GM12801 (cell line): ENCODE data around the gene OLFM2.

Experiments
- TF ChIP-seq, protein P1 (sequence below): IDR thresholded peaks from one replicate; pipeline ENCODE4 v1.5.1; 2011; ENCODE audit warnings: control low read depth; ENCODE audit not compliant: insufficient read length; ENCODE audit errors: extremely low read depth

Gene OLFM2

GRCh38 chr19:9923440-9923839 lies 12.9 kb downstream of the OLFM2 start:
- TF ChIP-seq, protein P1, sequence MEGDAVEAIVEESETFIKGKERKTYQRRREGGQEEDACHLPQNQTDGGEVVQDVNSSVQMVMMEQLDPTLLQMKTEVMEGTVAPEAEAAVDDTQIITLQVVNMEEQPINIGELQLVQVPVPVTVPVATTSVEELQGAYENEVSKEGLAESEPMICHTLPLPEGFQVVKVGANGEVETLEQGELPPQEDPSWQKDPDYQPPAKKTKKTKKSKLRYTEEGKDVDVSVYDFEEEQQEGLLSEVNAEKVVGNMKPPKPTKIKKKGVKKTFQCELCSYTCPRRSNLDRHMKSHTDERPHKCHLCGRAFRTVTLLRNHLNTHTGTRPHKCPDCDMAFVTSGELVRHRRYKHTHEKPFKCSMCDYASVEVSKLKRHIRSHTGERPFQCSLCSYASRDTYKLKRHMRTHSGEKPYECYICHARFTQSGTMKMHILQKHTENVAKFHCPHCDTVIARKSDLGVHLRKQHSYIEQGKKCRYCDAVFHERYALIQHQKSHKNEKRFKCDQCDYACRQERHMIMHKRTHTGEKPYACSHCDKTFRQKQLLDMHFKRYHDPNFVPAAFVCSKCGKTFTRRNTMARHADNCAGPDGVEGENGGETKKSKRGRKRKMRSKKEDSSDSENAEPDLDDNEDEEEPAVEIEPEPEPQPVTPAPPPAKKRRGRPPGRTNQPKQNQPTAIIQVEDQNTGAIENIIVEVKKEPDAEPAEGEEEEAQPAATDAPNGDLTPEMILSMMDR = no peak

DNA sequence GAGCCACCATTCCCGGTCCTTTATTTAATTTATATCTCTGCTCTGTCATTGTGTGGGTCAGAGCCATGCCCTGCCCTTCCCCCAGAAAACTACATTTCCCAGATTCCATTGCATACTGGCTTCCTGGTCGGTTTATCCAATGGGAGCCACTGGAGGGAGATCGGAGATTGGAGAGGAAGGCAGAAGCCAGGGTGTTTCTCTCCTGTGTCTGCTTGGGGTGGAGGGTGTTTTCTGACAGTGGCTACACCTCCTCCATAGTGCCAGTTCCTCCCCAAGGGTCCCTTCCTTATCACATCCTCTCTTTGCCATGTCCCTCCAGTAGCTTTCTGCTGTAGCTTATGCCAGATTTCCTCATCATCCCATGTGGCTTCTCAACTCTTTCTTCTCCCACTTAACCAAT lies 19.0 kb downstream of the OLFM2 start:
- TF ChIP-seq, protein P1 = no peak

GRCh38 chr19:9916719-9917118 lies 19.6 kb downstream of the OLFM2 start:
- TF ChIP-seq, protein P1 = no peak

DNA sequence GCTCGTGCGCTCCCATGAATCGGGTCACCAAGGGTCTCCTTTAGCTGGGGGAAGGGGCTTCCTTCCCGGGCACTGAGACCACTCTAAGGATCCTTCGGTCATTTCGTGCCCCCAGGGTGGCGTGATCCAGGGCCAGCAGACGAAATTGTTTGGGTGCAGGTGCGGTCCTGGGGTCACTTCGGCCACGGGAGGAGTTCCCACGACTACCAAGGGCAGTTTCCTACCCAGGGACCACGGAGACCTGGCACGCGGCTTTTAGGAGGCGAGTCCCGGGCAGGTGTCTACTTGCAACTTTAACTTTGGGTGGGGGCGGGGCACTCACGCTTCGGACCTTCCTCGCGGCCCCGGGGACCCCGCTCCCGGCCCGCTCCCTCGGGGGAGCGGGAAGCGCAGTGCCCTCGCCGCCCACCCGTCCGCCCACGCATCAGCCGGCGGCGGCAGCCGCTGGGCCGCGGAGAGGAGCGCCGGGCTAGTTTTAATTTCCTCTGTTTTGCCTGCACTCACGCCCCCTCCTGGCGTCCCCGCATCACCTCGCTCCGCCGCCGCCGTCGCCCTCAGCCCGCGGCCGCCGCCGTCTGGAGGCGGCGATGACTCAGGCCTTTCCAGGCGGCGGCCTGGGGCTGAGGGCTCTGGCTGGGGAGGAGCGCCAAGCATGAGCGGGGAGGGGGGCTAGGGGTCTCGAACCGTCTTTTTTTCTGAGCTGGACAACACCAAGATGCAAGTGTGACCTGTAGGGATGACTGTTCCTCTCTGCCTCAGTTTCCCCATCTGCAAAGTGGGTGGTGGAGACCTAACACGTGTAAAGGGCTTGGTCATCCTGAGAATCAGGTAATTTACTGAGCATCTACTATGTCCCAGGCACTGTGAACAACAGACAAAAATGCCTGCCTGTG lies 21.8 kb downstream of the OLFM2 start:
- TF ChIP-seq, protein P1 = no peak

DNA sequence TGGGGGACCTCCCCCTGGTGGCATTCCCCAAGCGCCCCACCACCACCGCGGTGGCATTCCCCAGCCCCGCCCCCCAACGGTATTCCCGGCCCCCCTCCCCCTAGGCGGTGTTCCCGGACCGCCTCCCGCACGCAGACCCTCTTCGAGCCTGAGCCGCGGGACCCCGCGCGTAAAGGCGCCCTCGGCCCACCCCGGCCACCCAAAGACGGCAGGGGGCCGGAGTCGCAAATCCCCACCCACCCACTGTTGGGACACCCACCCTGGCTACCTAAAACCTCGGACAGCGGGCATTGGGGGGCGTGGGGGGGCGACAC lies 22.4 kb downstream of the OLFM2 start:
- TF ChIP-seq, protein P1 = no peak

DNA sequence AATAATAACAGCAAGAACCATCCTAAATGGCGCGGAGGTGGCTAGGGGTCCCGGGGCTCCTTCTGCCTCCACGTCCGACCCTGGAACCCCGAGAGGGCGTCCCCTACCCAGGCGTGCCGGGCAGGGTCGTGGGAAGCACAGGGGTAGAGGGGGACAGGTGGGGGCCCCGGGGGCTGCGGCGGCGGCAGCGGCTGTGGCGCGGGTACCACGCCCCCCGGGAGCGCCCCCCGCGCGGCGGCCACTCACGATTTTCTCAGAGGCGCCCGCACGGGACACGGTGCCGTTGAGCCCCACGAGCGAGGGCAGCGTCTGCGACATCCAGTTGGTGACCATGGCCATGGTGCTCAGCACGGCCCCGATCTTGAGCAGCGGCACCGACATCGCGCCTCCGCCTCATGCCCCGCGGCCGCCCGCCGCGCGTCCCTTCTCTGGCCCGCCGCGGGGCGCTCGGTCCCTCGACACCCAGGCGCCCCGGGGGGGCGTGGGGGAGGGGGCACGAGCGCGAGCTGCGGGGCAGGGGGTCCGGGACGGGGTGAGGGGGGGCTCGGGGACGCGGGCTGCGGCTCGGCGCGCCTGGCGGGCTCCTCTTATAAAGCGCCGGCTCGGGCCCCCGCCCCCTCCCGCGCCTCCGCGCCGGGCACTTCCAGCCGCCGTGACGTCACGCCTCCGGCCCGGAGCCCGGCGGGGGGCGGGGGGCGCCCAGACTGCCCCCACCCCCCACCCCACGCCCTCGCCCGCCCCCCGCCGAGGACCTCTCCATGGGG lies 22.9 kb downstream of the OLFM2 start:
- TF ChIP-seq, protein P1 = no peak

- TF ChIP-seq, protein P1 = no peak
Measured at GRCh38 chr19:9912551-9913236, 23.6 kb downstream of the OLFM2 start.
